ENCODE data around the gene RLIM.

RLIM gene

GRCh38 chrX:74536152-74536831 is 78.1 kb downstream of the RLIM start:
- DNase-seq (ENCODE audit: low read depth), result peak; percentile 75

- peak; percentile 61 for DNase-seq (ENCODE audit: low read depth)
These were observed 78.8 kb downstream of the RLIM start for GRCh38 chrX:74535408-74536151.

Measured in fibroblast of gingiva (primary cell).